NCI-H146 (cell line): ENCODE measurements around the gene OPN4.

Experiments
- DNase-seq: peaks from one replicate; lab custom pipeline; 2025; lab: John Stamatoyannopoulos, UW

Gene OPN4

GRCh38 chr10:86647773-86648703, 6.3 kb upstream of the OPN4 start:
- DNase-seq, result no peak

GRCh38 chr10:86648704-86649427, 5.5 kb upstream of the OPN4 start:
- no peak for DNase-seq

GRCh38 chr10:86649471-86650150, 4.7 kb upstream of the OPN4 start:
- no peak for DNase-seq

GRCh38 chr10:86650151-86650550, 4.2 kb upstream of the OPN4 start:
- DNase-seq, result no peak

GRCh38 chr10:86651021-86651471, 3.3 kb upstream of the OPN4 start:
- peak; percentile 19 for DNase-seq

- no peak for DNase-seq
Observed at GRCh38 chr10:86651631-86652331, 2.6 kb upstream of the OPN4 start.

GRCh38 chr10:86652361-86653202, 1.8 kb upstream of the OPN4 start:
- DNase-seq, result peak; percentile 99

GRCh38 chr10:86653379-86653778, 968 bp upstream of the OPN4 start:
- no peak for DNase-seq

GRCh38 chr10:86653987-86654386, 360 bp upstream of the OPN4 start:
- DNase-seq, result no peak

- DNase-seq, result no peak
Observed at GRCh38 chr10:86655173-86655540, 810 bp downstream of the OPN4 start.

GRCh38 chr10:86655596-86655995, 1.2 kb downstream of the OPN4 start:
- no peak for DNase-seq

- DNase-seq, result no peak
Observed at GRCh38 chr10:86657011-86657395, 2.7 kb downstream of the OPN4 start.

- no peak for DNase-seq
Observed at GRCh38 chr10:86657396-86658011, 3.2 kb downstream of the OPN4 start.

GRCh38 chr10:86658261-86658741, 4.0 kb downstream of the OPN4 start:
- DNase-seq, result peak; percentile 19

GRCh38 chr10:86658751-86659150, 4.4 kb downstream of the OPN4 start:
- DNase-seq, result no peak

- no peak for DNase-seq
Observed at GRCh38 chr10:86659161-86659691, 4.9 kb downstream of the OPN4 start.

GRCh38 chr10:86659721-86660453, 5.5 kb downstream of the OPN4 start:
- no peak for DNase-seq

- DNase-seq, result no peak
Observed at GRCh38 chr10:86661161-86662025, 7.0 kb downstream of the OPN4 start.
